Omental fat pad (tissue), 4 donors: ENCODE measurements around the gene KCNQ5. TPM values are rescaled to one million over a fixed set of nuclear protein-coding genes. Genes with fewer than 3 reads are reported as not detected.
"Not testable (repeated sequence)": the region's sequence is repeated elsewhere in the genome, so short reads cannot be mapped to it uniquely, and the experiment has no call there.

ENCODE experiments used
- ATAC-seq: fragments of 150-250 bp; one replicate; pipeline ENCODE4 v1.9.1; 2016; ENCODE audit warnings: mild to moderate bottlenecking, moderate library complexity; ENCODE audit not compliant: low FRiP score
- DNase-seq: peaks from one replicate; pipeline ENCODE4 v3.0.0-alpha.2; 2019; ENCODE audit warnings: low spot score
- total RNA-seq, 4 donors: library from RNA; depleted of rRNA; stranded (reverse); fragments of >200 nt; gene quantifications; one replicate each; pipeline ENCODE4 v1.1.0, GENCODE V29; 2016
- TF ChIP-seq, protein P1 (sequence below), 3 donors: fragments of 450-650 bp; IDR thresholded peaks; one replicate each; pipeline ENCODE4 v1.5.1; 2016 to 2017; ENCODE audit warnings: antibody characterized with exemption in 3 of 3, mild to moderate bottlenecking in 3 of 3, moderate library complexity in 2 of 3

The KCNQ5 gene
- total RNA-seq, 4 donors from 2014 or later: 0.16 to 0.24 TPM; not detected in 2

DNA sequence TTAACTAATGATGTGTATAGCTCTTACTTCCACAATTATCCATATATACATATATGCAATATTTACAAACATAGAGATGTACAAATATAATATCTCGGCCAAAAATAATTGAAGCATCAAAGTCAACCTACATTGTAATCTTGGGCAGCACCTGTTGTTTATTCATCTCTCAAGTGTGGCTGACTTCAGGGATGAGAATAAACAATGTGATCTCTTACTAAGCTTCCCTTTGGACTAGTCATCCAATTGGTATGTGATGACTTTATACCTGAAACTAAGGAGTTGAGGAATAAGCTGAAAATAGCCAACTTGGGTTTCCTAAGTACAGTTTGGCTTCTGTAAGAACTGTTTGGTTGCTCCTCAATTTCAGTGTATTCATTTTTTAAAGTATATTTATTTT lies 346.8 kb downstream of the KCNQ5 start:
- no peak for DNase-seq

DNA sequence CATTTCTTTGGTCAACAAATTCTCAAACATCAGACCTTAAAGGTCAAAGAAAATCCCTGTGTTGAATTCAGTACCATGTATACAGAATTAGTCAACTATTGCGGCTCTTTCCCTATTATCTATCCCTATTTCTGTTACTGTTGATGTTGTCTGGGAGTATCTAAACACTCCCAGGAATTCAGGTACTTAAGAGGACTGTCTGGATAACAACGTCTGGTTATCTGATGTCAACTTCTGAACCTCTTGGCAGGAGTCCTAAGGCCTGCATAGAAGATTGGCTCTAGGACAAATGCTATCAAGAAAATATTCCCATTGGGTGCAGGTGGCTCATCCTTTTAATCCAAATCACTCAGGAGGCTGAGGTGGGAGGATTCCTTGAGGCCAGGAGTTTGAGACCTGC lies 347.8 kb downstream of the KCNQ5 start:
- no peak for ATAC-seq
- TF ChIP-seq, protein P1, sequence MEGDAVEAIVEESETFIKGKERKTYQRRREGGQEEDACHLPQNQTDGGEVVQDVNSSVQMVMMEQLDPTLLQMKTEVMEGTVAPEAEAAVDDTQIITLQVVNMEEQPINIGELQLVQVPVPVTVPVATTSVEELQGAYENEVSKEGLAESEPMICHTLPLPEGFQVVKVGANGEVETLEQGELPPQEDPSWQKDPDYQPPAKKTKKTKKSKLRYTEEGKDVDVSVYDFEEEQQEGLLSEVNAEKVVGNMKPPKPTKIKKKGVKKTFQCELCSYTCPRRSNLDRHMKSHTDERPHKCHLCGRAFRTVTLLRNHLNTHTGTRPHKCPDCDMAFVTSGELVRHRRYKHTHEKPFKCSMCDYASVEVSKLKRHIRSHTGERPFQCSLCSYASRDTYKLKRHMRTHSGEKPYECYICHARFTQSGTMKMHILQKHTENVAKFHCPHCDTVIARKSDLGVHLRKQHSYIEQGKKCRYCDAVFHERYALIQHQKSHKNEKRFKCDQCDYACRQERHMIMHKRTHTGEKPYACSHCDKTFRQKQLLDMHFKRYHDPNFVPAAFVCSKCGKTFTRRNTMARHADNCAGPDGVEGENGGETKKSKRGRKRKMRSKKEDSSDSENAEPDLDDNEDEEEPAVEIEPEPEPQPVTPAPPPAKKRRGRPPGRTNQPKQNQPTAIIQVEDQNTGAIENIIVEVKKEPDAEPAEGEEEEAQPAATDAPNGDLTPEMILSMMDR (IDR thresholded peaks at IDR 0.05): no peak

More for the DNA sequence above, 346.8 kb downstream of the KCNQ5 start:
- TF ChIP-seq, protein P1 (IDR thresholded peaks at IDR 0.05): no peak
- ATAC-seq: no peak

DNA sequence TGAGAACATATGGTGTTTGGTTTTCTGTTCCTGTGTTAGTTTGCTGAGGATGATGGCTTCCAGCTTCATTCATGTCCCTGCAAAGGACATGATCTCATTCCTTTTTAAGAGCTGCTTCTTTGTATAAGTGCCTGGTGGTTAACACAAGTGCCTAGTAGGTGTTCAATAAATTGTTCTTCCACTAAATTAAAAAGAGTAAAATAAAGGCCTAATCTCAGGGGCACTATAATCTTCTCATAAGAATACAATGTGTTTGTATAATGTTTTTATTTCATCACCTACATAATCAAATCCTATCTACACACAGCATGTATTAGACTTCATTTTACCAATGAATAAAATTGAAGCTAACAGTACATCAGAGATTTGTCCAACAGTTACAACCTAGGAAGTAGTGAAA lies 350.7 kb downstream of the KCNQ5 start:
- no peak for ATAC-seq
- DNase-seq: no peak
- TF ChIP-seq, protein P1 (IDR thresholded peaks at IDR 0.05): no peak

More for the DNA sequence above, 347.8 kb downstream of the KCNQ5 start:
- no peak for DNase-seq

DNA sequence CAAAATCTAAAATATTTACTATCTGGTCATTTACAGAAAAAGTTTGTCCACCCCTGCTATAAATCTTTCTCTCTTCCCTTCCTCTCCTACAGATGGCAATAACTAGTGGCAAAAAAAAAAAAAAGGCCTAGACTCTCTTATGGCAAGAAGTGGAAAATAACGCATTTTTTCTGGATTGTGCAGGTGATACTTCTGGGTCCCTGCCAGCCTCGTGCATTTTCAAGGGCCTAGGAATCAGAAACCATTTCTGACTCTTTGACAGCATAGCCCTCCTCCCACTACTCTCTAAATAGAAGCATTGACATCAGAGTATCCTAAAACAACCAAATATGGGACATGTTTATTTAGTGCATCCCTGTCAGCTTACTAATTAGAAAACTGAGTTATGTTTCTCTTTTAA lies 352.4 kb downstream of the KCNQ5 start:
- TF ChIP-seq, protein P1 (IDR thresholded peaks at IDR 0.05): no peak
- no peak for DNase-seq
- ATAC-seq: no peak

DNA sequence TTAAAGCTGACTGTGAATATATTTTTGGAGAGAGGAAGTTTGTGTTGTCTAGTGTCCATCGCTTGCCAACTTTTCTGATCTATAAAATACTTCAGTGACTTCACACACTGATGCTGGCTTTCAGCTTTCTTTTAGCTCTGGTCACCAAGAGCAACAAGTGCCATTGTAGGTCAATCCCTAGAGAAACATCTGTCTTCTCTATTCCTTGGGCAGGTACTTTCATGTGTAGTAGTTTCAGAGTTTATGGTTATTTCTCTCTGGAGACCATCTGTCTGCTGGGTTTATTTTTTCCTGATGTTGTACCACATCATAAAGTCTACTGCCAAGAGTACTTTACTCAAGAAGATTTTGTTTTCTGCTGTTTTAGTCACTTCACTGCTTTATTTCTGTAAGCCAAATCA lies 353.5 kb downstream of the KCNQ5 start:
- DNase-seq (no peak), ATAC-seq (no peak)
- TF ChIP-seq, protein P1 (IDR thresholded peaks at IDR 0.05): no peak

DNA sequence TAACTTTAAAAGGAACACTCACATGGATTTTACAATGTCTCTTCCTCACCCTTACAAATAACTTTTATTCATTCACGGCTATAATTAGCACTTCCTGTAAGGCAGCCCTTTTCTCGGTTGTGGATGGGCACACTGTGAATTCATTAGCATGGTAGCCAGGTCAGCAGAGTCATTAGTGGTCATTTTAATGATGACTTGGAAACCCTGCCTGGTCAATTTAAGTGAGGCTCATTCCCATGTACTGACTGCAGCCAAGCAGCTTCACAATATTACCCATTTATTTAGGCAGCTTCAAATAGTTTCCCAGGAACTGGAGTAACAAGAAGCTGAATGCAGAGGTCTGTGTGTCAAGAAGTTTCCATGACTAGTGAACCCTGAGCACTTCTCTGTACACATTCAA lies 354.6 kb downstream of the KCNQ5 start:
- no peak for ATAC-seq
- TF ChIP-seq, protein P1 (IDR thresholded peaks at IDR 0.05): no peak
- no peak for DNase-seq

DNA sequence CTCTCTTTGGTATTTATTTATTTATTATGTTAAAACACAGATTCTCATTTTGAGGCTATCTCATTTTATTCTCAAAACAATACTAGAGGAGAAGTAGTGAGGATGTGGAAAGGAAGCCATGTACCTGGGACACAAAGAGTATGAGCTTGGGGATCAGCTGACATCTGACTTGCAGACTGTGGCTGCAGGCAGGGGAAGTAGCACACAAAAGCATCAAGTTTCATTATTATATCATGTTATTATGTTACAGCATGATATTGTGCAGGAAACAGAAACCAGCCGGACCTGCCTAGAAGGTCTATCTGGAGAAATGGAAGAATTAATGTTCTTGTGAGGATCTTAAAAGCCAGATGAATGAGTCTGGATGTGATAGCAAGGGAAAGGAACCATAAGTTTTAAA lies 355.2 kb downstream of the KCNQ5 start:
- ATAC-seq (no peak), DNase-seq (no peak)
- TF ChIP-seq, protein P1 (IDR thresholded peaks at IDR 0.05): no peak

DNA sequence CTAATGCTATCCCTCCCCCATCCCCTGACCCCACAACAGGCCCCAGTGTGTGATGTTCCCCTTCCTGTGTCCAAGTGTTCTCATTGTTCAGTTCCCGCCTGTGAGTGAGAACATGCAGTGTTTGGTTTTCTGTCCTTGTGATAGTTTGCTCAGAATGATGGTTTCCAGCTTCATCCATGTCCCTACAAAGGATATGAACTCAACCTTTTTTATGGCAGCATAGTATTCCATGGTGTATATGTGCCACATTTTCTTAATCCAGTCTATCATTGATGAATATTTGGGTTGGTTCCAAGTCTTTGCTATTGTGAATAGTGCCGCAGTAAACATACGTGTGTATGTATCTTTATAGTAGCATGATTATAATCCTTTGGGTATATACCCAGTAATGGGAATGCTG lies 356.9 kb downstream of the KCNQ5 start:
- ATAC-seq, DNase-seq: not testable (repeated sequence)

DNA sequence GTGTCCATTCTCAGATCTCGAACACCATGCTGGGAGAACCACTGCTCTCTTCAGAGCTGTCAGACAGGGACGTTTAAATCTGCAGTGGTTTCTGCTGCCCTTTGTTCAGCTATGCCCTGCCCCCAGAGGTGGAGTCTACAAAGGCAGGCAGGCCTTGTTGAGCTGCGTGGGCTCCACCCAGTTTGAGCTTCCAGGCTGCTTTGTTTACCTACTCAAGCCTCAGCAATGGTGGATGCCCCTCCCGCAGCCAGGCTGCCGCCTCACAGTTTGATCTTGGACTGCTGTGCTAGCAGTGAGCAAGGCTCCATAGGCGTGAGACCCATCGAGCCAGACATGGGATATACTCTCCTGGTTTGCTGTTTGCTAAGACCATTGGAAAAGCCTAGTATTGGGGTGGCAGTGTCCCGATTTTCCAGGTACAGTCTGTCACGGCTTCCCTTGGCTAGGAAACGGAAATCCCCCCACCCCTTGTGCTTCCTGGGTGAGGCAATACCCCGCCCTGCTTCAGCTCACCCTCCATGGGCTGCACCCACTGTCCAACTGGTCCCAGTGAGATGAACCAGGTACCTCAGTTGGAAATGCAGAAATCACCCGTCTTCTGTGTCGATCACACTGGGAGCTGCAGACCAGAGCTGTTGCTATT lies 362.4 kb downstream of the KCNQ5 start:
- DNase-seq, ATAC-seq: not testable (repeated sequence)
